Vagina (tissue), 2 donors: Measurements from ENCODE around the gene DCTN5.

Source experiments
- POLR2A ChIP-seq, 2 donors: fragments of 450-650 bp; IDR thresholded peaks; one replicate each; pipeline ENCODE4 v1.6.1; 2017; ENCODE audit warnings: antibody characterized with exemption in 2 of 2, mild to moderate bottlenecking in 2 of 2, moderate library complexity in 2 of 2
- POLR2AphosphoS5 ChIP-seq, 2 donors: sonication (generic); formaldehyde crosslinking; IDR thresholded peaks; one replicate each; pipeline ENCODE4 v1.9.0; 2017; ENCODE audit warnings: antibody characterized with exemption in 2 of 2, mild to moderate bottlenecking in 2 of 2, low read depth in 1 of 2; ENCODE audit not compliant: insufficient read depth in 1 of 2
- TF ChIP-seq, protein P1 (sequence below), 3 experiments: fragments of 450-650 bp in 2 of 3; fragments of 200-600 bp in 1 of 3; sonication (generic) in 1 of 3; IDR thresholded peaks; one replicate each; pipeline ENCODE4 v1.5.1; 2017 to 2019; ENCODE audit warnings: antibody characterized with exemption in 3 of 3, mild to moderate bottlenecking in 2 of 3, moderate library complexity in 2 of 3

DNA sequence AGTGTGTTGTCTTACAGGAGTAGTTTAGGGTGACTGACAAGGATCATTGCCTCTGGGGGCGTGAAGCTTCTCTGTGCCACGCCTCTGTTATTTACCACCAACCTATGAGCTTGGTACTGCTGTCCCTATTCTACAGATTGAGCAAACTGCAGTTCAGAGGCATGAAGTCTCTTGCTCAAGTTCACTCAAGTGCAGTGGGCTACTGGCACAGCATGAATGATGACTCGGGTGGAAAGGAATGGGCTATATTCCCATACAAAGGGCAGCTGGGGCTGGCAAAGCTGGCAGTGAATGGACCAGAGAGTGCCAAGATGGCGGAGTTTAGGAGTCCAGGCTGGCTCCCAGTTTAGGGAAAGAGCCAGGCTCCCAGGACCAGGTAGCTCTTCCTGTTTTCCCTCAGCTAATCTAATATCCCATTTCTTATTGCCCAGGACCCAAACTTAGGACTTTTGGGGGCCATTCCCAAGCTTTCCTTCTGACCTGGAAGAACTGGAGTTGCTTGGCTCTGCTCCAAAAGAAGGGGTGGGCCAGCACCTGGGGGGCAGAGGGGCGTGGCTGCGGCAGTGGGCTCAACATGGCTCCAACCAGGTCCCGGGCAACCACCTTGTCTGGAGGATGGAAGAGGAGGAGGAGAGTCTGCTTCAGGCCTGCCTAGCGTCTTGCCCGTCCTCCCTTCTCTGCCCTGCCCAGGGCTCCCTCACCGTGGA lies 50.4 kb downstream of the DCTN5 start:
- TF ChIP-seq, protein P1, sequence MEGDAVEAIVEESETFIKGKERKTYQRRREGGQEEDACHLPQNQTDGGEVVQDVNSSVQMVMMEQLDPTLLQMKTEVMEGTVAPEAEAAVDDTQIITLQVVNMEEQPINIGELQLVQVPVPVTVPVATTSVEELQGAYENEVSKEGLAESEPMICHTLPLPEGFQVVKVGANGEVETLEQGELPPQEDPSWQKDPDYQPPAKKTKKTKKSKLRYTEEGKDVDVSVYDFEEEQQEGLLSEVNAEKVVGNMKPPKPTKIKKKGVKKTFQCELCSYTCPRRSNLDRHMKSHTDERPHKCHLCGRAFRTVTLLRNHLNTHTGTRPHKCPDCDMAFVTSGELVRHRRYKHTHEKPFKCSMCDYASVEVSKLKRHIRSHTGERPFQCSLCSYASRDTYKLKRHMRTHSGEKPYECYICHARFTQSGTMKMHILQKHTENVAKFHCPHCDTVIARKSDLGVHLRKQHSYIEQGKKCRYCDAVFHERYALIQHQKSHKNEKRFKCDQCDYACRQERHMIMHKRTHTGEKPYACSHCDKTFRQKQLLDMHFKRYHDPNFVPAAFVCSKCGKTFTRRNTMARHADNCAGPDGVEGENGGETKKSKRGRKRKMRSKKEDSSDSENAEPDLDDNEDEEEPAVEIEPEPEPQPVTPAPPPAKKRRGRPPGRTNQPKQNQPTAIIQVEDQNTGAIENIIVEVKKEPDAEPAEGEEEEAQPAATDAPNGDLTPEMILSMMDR (IDR thresholded peaks at IDR 0.05) = no peak
- TF ChIP-seq POLR2A (IDR thresholded peaks at IDR 0.05) (no peak), POLR2AphosphoS5 (IDR thresholded peaks at IDR 0.05; ENCODE audit: insufficient read depth in 1 of 2, low read depth in 1 of 2) (no peak)
